ENCODE results near the gene STRA8.

Gene STRA8

DNA sequence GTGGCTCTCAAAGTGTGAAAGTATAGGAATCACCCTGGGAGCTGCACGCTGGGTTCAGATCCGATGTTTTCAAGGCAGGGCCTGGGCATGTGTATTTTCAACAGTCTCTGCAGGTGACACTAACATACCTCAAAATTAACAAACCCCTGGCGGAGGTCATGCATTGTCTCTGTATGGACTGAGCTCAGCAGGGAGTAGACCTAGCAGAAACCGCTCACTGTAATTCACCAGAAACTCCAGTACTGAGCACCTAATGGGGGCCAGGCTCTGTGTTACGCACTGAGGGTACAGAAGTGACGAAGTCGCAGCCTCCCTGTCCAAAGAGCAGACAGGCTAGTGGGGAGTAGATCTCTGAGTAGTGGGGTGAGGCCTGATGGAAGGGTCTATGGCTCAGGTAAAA is 5.6 kb downstream of the STRA8 start:
- no peak for DNase-seq

- no peak for DNase-seq
Measured at GRCh38 chr7:135240441-135240840, 6.8 kb downstream of the STRA8 start.

- DNase-seq, result no peak
Measured at GRCh38 chr7:135242096-135242684, 8.6 kb downstream of the STRA8 start.

- DNase-seq, result no peak
Measured at GRCh38 chr7:135245226-135246190, 11.9 kb downstream of the STRA8 start.

DNA sequence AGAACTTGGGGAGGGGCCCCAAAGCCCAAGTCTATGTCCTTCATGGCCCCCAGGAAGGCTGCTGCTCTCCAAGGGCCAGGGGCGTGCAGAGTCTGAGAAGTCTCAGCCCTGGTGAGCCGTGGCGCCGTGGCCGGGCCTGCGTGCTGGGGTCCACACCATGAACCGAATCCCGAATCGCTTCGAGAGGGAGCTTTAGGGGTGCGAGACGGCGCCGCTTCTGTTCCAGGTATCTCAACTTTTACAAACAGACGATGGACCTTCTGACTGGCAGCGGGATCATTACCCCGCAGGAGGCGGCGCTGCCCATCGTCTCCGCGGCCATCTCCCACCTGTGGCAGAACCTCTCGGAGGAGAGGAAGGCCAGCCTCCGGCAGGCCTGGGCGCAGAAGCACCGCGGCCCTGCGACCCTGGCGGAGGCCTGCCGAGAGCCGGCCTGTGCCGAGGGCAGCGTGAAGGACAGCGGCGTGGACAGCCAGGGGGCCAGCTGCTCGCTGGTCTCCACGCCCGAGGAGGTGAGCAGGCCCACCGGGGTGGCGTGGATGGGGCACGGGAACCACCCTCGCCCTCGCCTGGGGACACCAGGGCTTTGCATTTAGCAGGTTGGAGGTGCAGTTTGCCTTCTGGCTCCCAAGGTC is 12.7 kb downstream of the STRA8 start:
- DNase-seq, result no peak

DNA sequence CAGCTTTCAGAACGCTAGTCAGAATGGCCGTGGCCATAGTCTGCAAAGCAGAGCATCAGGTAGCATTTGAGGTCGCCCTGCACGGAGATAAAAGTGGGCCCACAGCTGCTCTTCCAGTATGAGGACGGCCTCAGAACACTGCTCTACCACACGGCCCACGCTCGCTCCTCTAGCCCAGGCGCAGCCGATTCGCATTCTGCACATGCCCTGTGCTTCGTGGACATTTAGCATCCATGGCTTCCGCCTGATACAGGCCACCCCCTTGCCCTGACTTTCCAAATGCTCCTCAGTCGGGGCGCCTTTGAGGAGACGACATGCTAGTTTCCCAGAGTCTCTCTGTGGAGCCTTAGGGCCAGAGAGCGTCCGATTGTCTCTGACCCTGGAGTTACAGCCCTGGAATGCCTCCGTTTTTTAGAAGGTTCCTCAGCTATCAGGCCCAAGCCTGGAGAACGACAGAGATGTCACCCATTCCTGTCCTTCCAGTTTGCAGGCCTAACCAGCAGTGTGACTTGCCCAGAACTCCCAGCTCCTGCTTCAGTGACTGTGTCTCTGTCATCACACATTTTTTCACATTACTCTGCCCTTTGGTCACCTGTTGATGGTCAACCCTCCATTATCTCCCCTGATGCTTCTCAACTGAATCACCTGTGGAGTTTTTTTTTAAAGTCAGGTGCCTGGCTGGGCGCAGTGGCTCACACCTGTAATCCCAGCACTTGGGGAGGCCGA is 14.3 kb downstream of the STRA8 start:
- no peak for DNase-seq

DNA sequence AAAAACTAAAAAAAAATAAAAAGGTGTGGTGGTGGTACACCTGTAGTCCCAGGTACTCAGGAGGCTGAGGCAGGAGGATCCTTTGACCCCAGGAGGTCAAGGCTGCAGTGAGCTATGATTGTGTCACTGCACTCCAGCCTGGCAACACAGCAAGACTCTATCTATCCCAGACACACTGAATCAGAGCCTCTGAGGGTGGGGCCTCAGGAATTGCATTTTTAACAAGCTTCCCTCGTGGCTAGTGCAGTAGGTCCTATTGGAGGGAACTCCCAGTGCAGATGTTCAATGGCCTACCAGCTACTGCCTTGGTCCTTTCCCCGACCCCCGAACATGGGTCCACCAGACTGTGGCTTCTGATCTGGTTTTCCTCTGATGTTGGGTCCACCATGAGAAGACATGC is 14.9 kb downstream of the STRA8 start:
- DNase-seq, result no peak

DNA sequence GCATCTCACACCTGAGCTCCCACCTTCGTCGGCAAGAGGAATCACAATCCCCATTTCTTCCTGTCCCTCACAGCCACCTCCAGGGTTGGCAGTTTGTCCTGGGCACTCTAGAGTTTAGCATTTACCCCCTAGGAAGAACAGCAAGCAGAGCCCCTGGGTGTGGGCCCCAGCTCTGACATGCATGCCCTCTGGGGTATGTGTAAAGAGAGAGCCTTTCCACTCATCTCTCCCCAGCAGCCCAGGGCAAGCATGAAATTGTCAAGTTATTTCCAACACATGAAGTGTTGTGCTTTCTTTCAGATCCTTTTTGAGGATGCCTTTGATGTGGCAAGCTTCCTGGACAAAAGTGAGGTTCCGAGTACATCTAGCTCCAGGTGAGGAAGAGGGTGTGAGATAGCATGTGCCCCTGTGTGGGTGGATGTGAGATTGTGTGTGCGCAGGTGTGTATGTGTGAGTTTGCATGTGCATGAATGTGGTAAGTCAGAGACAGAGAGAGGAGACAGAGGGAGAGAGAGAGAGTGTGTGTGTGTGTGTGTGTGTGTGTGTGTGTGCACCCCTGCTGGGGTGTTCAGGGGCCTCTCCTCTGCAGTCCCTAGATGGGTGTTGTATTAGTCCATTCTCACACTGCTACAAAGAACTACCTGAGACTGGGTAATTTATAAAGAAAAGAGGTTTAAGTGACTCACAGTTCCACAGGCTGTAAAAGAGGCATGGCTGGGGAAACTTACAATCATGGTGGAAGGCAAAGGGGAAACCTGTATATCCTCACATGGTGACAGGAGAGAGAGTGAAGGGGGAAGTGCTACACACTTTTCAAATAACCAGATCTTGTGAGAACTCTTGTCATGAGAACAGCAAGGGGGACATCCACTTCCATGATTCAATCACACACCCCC is 18.1 kb downstream of the STRA8 start:
- no peak for DNase-seq

DNA sequence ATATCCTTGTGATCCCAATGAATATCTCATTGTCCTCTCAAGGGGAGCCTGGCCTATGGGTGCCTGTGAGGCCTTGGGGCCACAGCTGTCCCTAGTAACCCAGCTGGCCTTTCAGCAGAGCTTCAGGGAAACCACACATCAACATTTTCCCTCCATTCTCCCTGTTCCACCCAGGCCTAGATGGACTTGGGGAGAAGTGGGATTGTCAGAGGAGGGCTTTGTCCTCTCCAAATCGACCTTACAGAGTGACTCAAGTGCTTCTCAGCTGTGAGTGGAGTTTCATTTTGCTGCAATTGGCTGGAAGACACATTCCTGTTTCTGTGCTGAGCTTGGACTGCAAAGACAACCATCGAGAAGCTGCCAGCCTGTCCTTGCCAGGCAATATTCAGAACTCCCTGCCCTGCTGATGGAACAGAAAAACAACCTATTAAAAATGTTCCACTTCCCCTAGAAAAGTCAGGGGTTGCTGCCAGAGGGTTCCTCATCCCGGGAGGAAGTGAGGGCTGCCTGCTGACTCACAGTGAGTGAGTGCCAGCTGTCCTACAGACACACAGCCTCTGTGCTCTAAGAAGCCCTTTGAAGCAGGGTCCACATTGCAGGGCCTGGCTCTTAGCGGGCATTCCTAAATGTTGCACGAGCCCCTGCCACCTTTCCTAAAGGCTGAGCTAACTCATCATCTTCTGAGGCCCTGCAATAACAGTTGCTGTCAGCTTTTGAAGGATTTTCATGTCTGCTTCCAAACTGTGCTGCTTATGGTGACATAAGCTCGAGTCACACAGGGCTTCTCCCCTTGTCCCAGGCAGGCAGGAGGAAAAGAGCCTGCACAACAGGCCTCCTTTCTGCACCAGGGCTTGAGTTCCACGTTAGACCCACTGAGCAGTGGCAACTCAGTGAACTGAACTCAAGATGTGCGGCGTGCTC is 20.5 kb downstream of the STRA8 start:
- peak; percentile 50 for DNase-seq

DNA sequence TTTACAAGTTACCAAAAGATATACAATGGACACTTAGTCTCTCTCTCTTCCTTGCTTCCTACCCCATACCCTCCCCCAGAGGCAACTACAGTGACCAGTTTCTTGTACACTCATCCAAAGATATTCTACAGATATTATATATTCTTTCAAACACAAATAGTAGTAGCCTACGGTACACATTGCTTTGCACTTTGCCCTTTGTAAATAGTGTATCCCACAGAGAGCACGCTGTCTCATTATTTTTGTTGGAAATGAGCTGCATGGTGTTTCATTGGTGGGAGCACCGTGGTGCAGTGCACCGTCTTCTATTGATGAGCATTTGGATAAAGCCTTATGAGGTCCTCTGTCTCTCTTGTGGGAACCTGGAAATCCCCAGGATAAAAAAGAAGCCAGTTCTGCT is 24.2 kb downstream of the STRA8 start:
- no peak for DNase-seq

- no peak for DNase-seq
Measured at GRCh38 chr7:135258585-135258984, 24.9 kb downstream of the STRA8 start.

GRCh38 chr7:135259702-135260101 is 26.1 kb downstream of the STRA8 start:
- no peak for DNase-seq

GRCh38 chr7:135260470-135260869 is 26.8 kb downstream of the STRA8 start:
- no peak for DNase-seq

DNA sequence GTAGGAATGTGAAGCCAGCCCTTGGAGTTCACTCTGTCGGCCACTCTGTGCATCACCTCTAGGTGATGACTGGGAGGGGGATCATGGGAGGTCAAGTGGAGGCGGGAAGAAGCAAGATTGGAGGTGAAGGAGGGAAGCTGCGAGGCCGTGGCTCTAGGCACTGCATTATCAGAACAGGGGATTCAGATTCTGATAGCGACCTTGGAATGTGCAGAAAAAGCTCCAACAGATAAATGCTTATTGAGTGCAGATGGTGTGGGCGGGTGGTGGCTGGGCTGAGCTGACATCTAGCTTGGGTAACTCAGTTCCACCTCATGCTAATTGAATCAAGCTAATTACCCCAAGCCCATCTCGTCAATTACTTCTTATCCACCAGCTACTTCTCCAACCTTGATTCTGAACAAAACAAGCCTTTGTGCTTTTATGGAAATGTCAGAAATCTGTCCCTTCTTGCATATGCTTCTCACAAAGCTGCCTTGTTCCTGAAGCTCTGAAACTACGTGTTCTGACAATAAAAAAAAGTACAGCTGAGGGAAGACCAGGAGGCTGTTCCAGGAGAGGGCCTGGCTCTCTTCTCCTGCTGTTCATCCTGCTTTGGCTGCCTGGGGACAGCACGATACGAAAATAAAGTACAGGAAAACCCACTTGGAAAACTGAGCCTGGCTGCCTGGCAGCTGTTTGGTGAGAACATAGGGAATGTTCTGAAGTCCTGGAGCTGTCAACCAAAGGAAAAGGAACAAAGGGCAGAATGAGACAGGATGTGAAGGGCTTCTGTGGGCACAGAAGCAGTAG is 27.5 kb downstream of the STRA8 start:
- no peak for DNase-seq

GRCh38 chr7:135262623-135263320 is 29.1 kb downstream of the STRA8 start:
- no peak for DNase-seq

DNA sequence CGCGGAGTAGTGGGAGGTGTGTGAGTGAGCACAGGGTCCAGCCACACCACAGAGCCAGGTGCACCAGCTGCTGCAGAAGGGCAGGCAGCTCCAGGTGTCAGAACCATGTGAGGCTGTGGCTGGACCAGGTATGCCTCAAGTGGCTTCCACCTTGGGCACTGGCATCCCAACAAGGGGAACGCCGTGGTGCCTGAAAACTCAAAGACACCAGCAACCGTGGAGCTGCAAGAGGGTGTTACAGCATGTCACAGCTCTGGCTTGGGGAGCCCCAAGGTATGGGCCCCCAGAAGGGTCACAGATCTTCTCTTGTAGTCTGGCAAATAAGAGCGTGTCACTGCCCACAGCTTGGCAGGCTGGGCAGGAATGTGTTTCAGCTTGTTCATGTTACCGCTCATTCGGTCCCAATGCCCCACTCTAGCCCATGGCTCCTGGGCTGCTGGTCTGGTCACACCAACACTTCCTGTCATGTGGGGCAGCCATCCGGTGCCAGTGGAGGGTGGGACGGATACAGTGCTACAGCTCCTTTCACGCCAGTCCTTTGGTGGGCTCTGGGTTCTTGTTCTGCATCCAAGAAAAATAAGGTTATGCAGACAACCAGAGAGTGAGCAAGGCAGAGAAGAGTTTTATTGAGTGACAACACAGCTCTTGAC is 29.8 kb downstream of the STRA8 start:
- no peak for DNase-seq

GRCh38 chr7:135265637-135266036 is 32.0 kb downstream of the STRA8 start:
- DNase-seq, result no peak

DNA sequence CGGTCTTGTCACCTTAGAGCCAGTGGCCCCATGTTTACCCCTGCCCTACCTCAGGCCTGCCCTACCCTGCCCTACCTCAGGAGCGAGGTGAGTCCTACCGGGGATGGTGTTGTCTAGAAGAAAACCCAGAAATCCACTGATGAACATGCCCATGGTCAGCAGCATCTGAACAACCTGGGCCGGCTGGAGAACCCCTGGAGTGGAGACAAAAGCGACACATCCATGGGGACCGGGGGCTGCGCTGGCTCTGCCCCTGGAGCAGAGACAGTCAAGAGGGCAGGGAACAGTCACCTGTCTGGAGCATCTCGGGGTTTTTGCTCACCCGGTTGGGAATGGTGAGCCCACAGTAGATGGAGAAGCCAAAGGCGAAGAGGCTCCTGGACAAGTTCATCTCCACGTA is 36.3 kb downstream of the STRA8 start:
- no peak for DNase-seq
